ENCODE results near the gene FANCE. TPM values are rescaled to one million over a fixed set of nuclear protein-coding genes. Genes with fewer than 3 reads are reported as not detected.

FANCE gene
- total RNA-seq, 1 experiment from 2014 or later: 16.1 TPM

GRCh38 chr6:35514587-35514986, 62.4 kb downstream of the FANCE start:
- H3K9ac ChIP-seq (ENCODE audit: low read length): no peak overlapping the region
- H2AFZ ChIP-seq (ENCODE audit: low read depth, low read length, poor library complexity, severe bottlenecking): no peak overlapping the region
- ATAC-seq (no peak), DNase-seq (ENCODE audit: low read depth, low spot score) (no peak)
- peaks cover 0 to 1% of the 10 kb centered on the region in 2 experiments; a peak in 2 of 4 replicates for H3K4me1 ChIP-seq (ENCODE audit: control insufficient read depth in 1 of 2, insufficient read depth in 2 of 2, low read length in 2 of 2)
- no TSS peak for BruUV-seq (replicated peaks)
- TF ChIP-seq ZNF274 (IDR thresholded peaks at IDR 0.05; ENCODE audit: low read depth, low read length) (no peak), ZFX (IDR thresholded peaks at IDR 0.05) (no peak), ELF1 (IDR thresholded peaks at IDR 0.05; ENCODE audit: borderline replicate concordance, low read depth) (no peak), SRF (IDR thresholded peaks at IDR 0.05; ENCODE audit: low read depth) (no peak), SIN3A (IDR thresholded peaks at IDR 0.05; ENCODE audit: low read depth) (no peak), EZH2 (IDR thresholded peaks at IDR 0.05) (no peak), POLR2AphosphoS5 (IDR thresholded peaks at IDR 0.05; ENCODE audit: low read depth, low read length) (no peak), ZBTB33 (IDR thresholded peaks at IDR 0.05; ENCODE audit: extremely low read depth, insufficient replicate concordance, low read length) (no peak), POLR2A (IDR thresholded peaks at IDR 0.05; ENCODE audit: borderline replicate concordance, extremely low read depth, insufficient read depth, insufficient read length) (no peak)
- TF ChIP-seq, protein P1, sequence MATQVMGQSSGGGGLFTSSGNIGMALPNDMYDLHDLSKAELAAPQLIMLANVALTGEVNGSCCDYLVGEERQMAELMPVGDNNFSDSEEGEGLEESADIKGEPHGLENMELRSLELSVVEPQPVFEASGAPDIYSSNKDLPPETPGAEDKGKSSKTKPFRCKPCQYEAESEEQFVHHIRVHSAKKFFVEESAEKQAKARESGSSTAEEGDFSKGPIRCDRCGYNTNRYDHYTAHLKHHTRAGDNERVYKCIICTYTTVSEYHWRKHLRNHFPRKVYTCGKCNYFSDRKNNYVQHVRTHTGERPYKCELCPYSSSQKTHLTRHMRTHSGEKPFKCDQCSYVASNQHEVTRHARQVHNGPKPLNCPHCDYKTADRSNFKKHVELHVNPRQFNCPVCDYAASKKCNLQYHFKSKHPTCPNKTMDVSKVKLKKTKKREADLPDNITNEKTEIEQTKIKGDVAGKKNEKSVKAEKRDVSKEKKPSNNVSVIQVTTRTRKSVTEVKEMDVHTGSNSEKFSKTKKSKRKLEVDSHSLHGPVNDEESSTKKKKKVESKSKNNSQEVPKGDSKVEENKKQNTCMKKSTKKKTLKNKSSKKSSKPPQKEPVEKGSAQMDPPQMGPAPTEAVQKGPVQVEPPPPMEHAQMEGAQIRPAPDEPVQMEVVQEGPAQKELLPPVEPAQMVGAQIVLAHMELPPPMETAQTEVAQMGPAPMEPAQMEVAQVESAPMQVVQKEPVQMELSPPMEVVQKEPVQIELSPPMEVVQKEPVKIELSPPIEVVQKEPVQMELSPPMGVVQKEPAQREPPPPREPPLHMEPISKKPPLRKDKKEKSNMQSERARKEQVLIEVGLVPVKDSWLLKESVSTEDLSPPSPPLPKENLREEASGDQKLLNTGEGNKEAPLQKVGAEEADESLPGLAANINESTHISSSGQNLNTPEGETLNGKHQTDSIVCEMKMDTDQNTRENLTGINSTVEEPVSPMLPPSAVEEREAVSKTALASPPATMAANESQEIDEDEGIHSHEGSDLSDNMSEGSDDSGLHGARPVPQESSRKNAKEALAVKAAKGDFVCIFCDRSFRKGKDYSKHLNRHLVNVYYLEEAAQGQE (IDR thresholded peaks at IDR 0.05; ENCODE audit: low read depth): no peak
- ChIA-PET POLR2A (no interaction called here), RAD21 (ENCODE audit: low non-redundant PET in 1 of 2, low total read pairs in 2 of 2, uncharacterized antibody in 2 of 2, unreplicated experiment in 2 of 2) (no interaction called here), CTCF (interaction anchor here (1.0 kb wide), 1 partner anchor 8 kb away, joined by 6 read pairs; no protein-coding TSS in a partner anchor)
- H3K9me2 ChIP-seq (ENCODE audit: insufficient read depth): no peaks in the 10 kb centered on the region
- no peak overlapping the region for H3K27ac ChIP-seq (ENCODE audit: low read depth, low read length)
- no peaks in the 10 kb centered on the region for H3K27me3 ChIP-seq (ENCODE audit: insufficient read depth, low read length)
- no peak overlapping the region for H3K4me2 ChIP-seq (ENCODE audit: low read length)
- no peak overlapping the region for H3K4me3 ChIP-seq (replicated peaks in 1 of 2; ENCODE audit: low read depth in 1 of 2, low read length in 2 of 2)
- no peaks in the 10 kb centered on the region for H4K20me1 ChIP-seq (ENCODE audit: insufficient read depth)
- no peaks in the 10 kb centered on the region for H3K36me3 ChIP-seq (ENCODE audit: control insufficient read depth in 1 of 2, insufficient read depth in 2 of 2, low read length in 2 of 2)
- intact Hi-C loops (cut with micrococcal nuclease): no loop called here
- H3K79me2 ChIP-seq (ENCODE audit: insufficient read depth, low read length): no peaks in the 10 kb centered on the region
- H3K9me3 ChIP-seq (ENCODE audit: control insufficient read depth in 1 of 2, insufficient read depth in 1 of 2, low read depth in 1 of 2, low read length in 2 of 2): no peaks in the 10 kb centered on the region

Data from HCT116 (cell line).